HCT116 (cell line): ENCODE results near the gene NAA11. TPM values are rescaled to one million over a fixed set of nuclear protein-coding genes. Genes with fewer than 3 reads are reported as not detected.

Experiments
- ATAC-seq: fragments of 200-7000 bp; cut with Tn5 transposase; 2 replicates; pipeline ENCODE4 v1.9.1; 2020; ENCODE audit warnings: mild to moderate bottlenecking, moderate library complexity
- BruUV-seq: library from RNA; stranded (reverse); fragments of 400-500 nt; replicated peaks from 2 replicates; lab custom pipeline; 2021; lab: Mats Ljungman, UMichigan
- CTCF ChIA-PET: fragments of 300-600 bp; sonication (Branson Sonifier 250); formaldehyde crosslinking; loops from one replicate; lab custom pipeline; 2021; ENCODE audit warnings: antibody characterized with exemption; lab: Charles Lee
- POLR2A ChIA-PET: fragments of 300-600, 350-600 bp; sonication (Branson Sonifier 250); formaldehyde crosslinking; loops from one replicate; lab custom pipeline; 2021; ENCODE audit warnings: antibody characterized with exemption; lab: Charles Lee
- RAD21 ChIA-PET, 2 experiments: fragments of 300-600 bp; sonication (Branson Sonifier 250); formaldehyde crosslinking; loops; one replicate each; lab custom pipeline; 2023; ENCODE audit warnings: low total read pairs in 2 of 2; ENCODE audit not compliant: uncharacterized antibody in 2 of 2, unreplicated experiment in 2 of 2, low non-redundant PET in 1 of 2; lab: Charles Lee
- DNase-seq: peaks from one replicate; pipeline ENCODE4 v3.0.0-alpha.2; 2010; ENCODE audit warnings: low read depth, low spot score
- H2AFZ ChIP-seq: fragments of 200-600 bp; shearing (Covaris generic), sonication (generic); 2 replicates; pipeline ENCODE4 v1.6.1; 2017; ENCODE audit warnings: low read depth, mixed run types, mixed read lengths, antibody characterized with exemption, low read length; ENCODE audit not compliant: poor library complexity, severe bottlenecking
- H3K27ac ChIP-seq: 2 replicates; pipeline ENCODE4 v1.5.1; 2012; ENCODE audit warnings: low read depth, low read length
- H3K27me3 ChIP-seq: fragments of 200-600 bp; sonication (generic); 2 replicates; pipeline ENCODE4 v1.6.1; 2016; ENCODE audit warnings: mixed run types, low read length, mixed read lengths; ENCODE audit not compliant: insufficient read depth
- H3K36me3 ChIP-seq, 2 experiments: fragments of 200-500 bp in 1 of 2; fragments of 200-600 bp in 1 of 2; sonication (Bioruptor generic) in 1 of 2; sonication (generic) in 1 of 2; 2 replicates each; pipeline versions ENCODE4 v1.5.1 to v1.6.1; 2014 to 2016; ENCODE audit warnings: low read length in 2 of 2, inconsistent platforms in 1 of 2, mixed read lengths in 1 of 2, mixed run types in 1 of 2; ENCODE audit not compliant: insufficient read depth in 2 of 2, control insufficient read depth in 1 of 2
- H3K4me1 ChIP-seq, 2 experiments: fragments of 200-600 bp in 1 of 2; sonication (generic) in 1 of 2; 2 replicates each; pipeline versions ENCODE4 v1.5.1 to v1.6.1; 2012 to 2017; ENCODE audit warnings: low read length in 2 of 2, inconsistent platforms in 1 of 2, mild to moderate bottlenecking in 1 of 2, mixed read lengths in 1 of 2, mixed run types in 1 of 2, moderate library complexity in 1 of 2; ENCODE audit not compliant: insufficient read depth in 2 of 2, control insufficient read depth in 1 of 2
- H3K4me2 ChIP-seq: fragments of 200-600 bp; sonication (generic); 2 replicates; pipeline ENCODE4 v1.6.1; 2017; ENCODE audit warnings: mixed run types, low read length, mixed read lengths
- H3K4me3 ChIP-seq, 2 experiments: fragments of 200-600 bp in 1 of 2; sonication (generic) in 1 of 2; replicated peaks in 1 of 2; 2 replicates each; pipeline ENCODE4 v1.5.1; 2011 to 2016; ENCODE audit warnings: low read length in 2 of 2, control low read depth in 1 of 2, low read depth in 1 of 2, mild to moderate bottlenecking in 1 of 2, mixed read lengths in 1 of 2, mixed run types in 1 of 2
- H3K79me2 ChIP-seq: fragments of 200-600 bp; sonication (generic); 2 replicates; pipeline ENCODE4 v1.6.1; 2017; ENCODE audit warnings: mild to moderate bottlenecking, mixed run types, low read length, moderate library complexity, mixed read lengths; ENCODE audit not compliant: insufficient read depth
- H3K9ac ChIP-seq: fragments of 200-600 bp; sonication (generic); 2 replicates; pipeline ENCODE4 v1.6.1; 2016; ENCODE audit warnings: low read length, mixed read lengths
- H3K9me2 ChIP-seq: fragments of 200-600 bp; sonication (generic), shearing (Covaris generic); 2 replicates; pipeline ENCODE4 v1.6.1; 2017; ENCODE audit warnings: mixed run types, mild to moderate bottlenecking, moderate library complexity; ENCODE audit not compliant: insufficient read depth
- H3K9me3 ChIP-seq, 2 experiments: fragments of 200-500 bp in 1 of 2; fragments of 200-600 bp in 1 of 2; sonication (Bioruptor generic) in 1 of 2; sonication (generic) in 1 of 2; 2 replicates each; pipeline ENCODE4 v1.6.1; 2014 to 2017; ENCODE audit warnings: low read length in 2 of 2, mixed read lengths in 2 of 2, inconsistent platforms in 1 of 2, low read depth in 1 of 2, mild to moderate bottlenecking in 1 of 2, mixed run types in 1 of 2, moderate library complexity in 1 of 2; ENCODE audit not compliant: control insufficient read depth in 1 of 2, insufficient read depth in 1 of 2
- H4K20me1 ChIP-seq: fragments of 200-600 bp; sonication (generic), shearing (Covaris generic); 2 replicates; pipeline ENCODE4 v1.6.1; 2017; ENCODE audit warnings: mixed run types, mild to moderate bottlenecking, moderate library complexity; ENCODE audit not compliant: insufficient read depth
- ATF3 ChIP-seq: IDR thresholded peaks from 2 replicates; pipeline ENCODE4 v1.6.1; 2012
- CBX3 ChIP-seq: IDR thresholded peaks from 2 replicates; pipeline ENCODE4 v1.6.1; 2012; ENCODE audit warnings: low read depth
- CEBPB ChIP-seq: IDR thresholded peaks from 2 replicates; pipeline ENCODE4 v1.6.1; 2012; ENCODE audit warnings: low read depth
- CTCF ChIP-seq, 3 experiments: fragments of 200-600 bp in 1 of 3; sonication (generic) in 1 of 3; IDR thresholded peaks in 2 of 3; conservative IDR thresholded peaks in 1 of 3; 2 replicates each; pipeline ENCODE4 v1.5.1; 2012 to 2017; ENCODE audit warnings: low read depth in 2 of 3, low read length in 2 of 3, antibody characterized with exemption in 1 of 3, borderline replicate concordance in 1 of 3, control low read depth in 1 of 3, mild to moderate bottlenecking in 1 of 3, mixed read lengths in 1 of 3, mixed run types in 1 of 3, moderate library complexity in 1 of 3; ENCODE audit not compliant: insufficient read depth in 1 of 3
- EGR1 ChIP-seq: IDR thresholded peaks from 2 replicates; pipeline ENCODE4 v1.6.1; 2012; ENCODE audit warnings: low read depth
- ELF1 ChIP-seq: IDR thresholded peaks from 2 replicates; pipeline ENCODE4 v1.6.1; 2012; ENCODE audit warnings: low read depth, borderline replicate concordance
- EZH2 ChIP-seq: fragments of 200-600 bp; sonication (generic); IDR thresholded peaks from 2 replicates; pipeline ENCODE4 v1.6.1; 2017; ENCODE audit warnings: antibody characterized with exemption, mixed run types
- FOSL1 ChIP-seq: IDR thresholded peaks from 2 replicates; pipeline ENCODE4 v1.6.1; 2012; ENCODE audit warnings: low read depth
- MAX ChIP-seq: IDR thresholded peaks from 2 replicates; pipeline ENCODE4 v1.6.1; 2012
- POLR2A ChIP-seq: IDR thresholded peaks from 2 replicates; pipeline ENCODE4 v1.7.0; 2011; ENCODE audit warnings: borderline replicate concordance; ENCODE audit not compliant: insufficient read depth, insufficient read length; ENCODE audit errors: extremely low read depth
- POLR2AphosphoS5 ChIP-seq: IDR thresholded peaks from 2 replicates; pipeline ENCODE4 v1.6.1; 2011; ENCODE audit warnings: mild to moderate bottlenecking, low read depth, low read length, moderate library complexity
- RAD21 ChIP-seq: IDR thresholded peaks from 2 replicates; pipeline ENCODE4 v1.6.1; 2012; ENCODE audit warnings: low read depth, mild to moderate bottlenecking
- REST ChIP-seq: IDR thresholded peaks from 2 replicates; pipeline ENCODE4 v1.6.1; 2012; ENCODE audit warnings: low read depth
- SIN3A ChIP-seq: IDR thresholded peaks from 2 replicates; pipeline ENCODE4 v1.6.1; 2012; ENCODE audit warnings: low read depth
- SP1 ChIP-seq: IDR thresholded peaks from 2 replicates; pipeline ENCODE4 v1.6.1; 2012; ENCODE audit warnings: low read depth
- SRF ChIP-seq: IDR thresholded peaks from 2 replicates; pipeline ENCODE4 v1.6.1; 2012; ENCODE audit warnings: low read depth
- ZFX ChIP-seq: fragments of 450-650 bp; IDR thresholded peaks from 2 replicates; pipeline ENCODE4 v1.6.1; 2017
- ZNF274 ChIP-seq: fragments of 200-500 bp; sonication (Bioruptor generic); IDR thresholded peaks from 2 replicates; pipeline ENCODE4 v1.6.1; 2014; ENCODE audit warnings: mild to moderate bottlenecking, low read depth, low read length, inconsistent platforms
- intact Hi-C: fragments of 100-400 bp; cut with micrococcal nuclease; formaldehyde crosslinking; loops from 2 replicates; pipeline ENCODE4 v1.10.0; 2022
- total RNA-seq: library from RNA; stranded (reverse); gene quantifications from one replicate; pipeline ENCODE4 v1.2.1, GENCODE V29; 2021; ENCODE audit not compliant: unreplicated experiment

Gene NAA11
- total RNA-seq, 1 experiment from 2014 or later = not detected

- intact Hi-C loops = no loop called here
Observed at GRCh38 chr4:79358438-79358837, 32.6 kb upstream of the NAA11 start.

GRCh38 chr4:79357365-79357764 is 31.5 kb upstream of the NAA11 start:
- ChIA-PET POLR2A (no interaction called here), CTCF (no interaction called here), RAD21 (no interaction called here)
- Histone ChIP-seq H3K4me2 (no peak overlapping the region), H3K79me2 (no peaks in the 10 kb centered on the region), H3K36me3 (no peaks in the 10 kb centered on the region), H3K4me3 (no peak overlapping the region), H3K27ac (no peak overlapping the region), H3K27me3 (no peaks in the 10 kb centered on the region; the same call in 1 of the 2 replicates), H3K9me2 (no peaks in the 10 kb centered on the region), H2AFZ (no peak overlapping the region), H3K9ac (no peak overlapping the region), H4K20me1 (no peaks in the 10 kb centered on the region), H3K9me3 (no peaks in the 10 kb centered on the region), H3K4me1 (no peaks in the 10 kb centered on the region)
- BruUV-seq = no TSS peak
- no peak for DNase-seq
- intact Hi-C loops = no loop called here
- no peak for ATAC-seq
- no peak for TF ChIP-seq CEBPB
- TF ChIP-seq REST = no peak
- TF ChIP-seq SIN3A = no peak
- no peak for TF ChIP-seq RAD21
- TF ChIP-seq EGR1 = no peak
- TF ChIP-seq EZH2 = no peak
- no peak for TF ChIP-seq ATF3
- no peak for TF ChIP-seq ZFX
- no peak for TF ChIP-seq CBX3
- TF ChIP-seq CTCF (IDR thresholded peaks at IDR 0.05 in 2 of 3, conservative IDR thresholded peaks at IDR 0.05 in 1 of 3; ENCODE audit: borderline replicate concordance in 1 of 3, insufficient read depth in 1 of 3, low read depth in 2 of 3, low read length in 2 of 3) = no peak
- no peak for TF ChIP-seq SP1
- TF ChIP-seq FOSL1 = no peak
- no peak for TF ChIP-seq MAX
- no peak for TF ChIP-seq SRF
- no peak for TF ChIP-seq ZNF274
- TF ChIP-seq POLR2AphosphoS5 = no peak

More at GRCh38 chr4:79358438-79358837, 32.6 kb upstream of the NAA11 start:
- Histone ChIP-seq H3K36me3 (no peaks in the 10 kb centered on the region), H3K9ac (no peak overlapping the region), H2AFZ (no peak overlapping the region)
- TF ChIP-seq SIN3A = no peak
- TF ChIP-seq ELF1 = no peak
- no peak for TF ChIP-seq POLR2AphosphoS5
- no peak for TF ChIP-seq POLR2A
- TF ChIP-seq EGR1 = no peak
- TF ChIP-seq, all 23 proteins: peak for 0
- Histone ChIP-seq H3K4me3 (no peak overlapping the region), H3K4me2 (no peak overlapping the region), H3K27me3 (no peaks in the 10 kb centered on the region; the same call in 1 of the 2 replicates), H3K4me1 (no peaks in the 10 kb centered on the region), H4K20me1 (no peaks in the 10 kb centered on the region), H3K79me2 (no peaks in the 10 kb centered on the region), H3K27ac (no peak overlapping the region), H3K9me3 (no peaks in the 10 kb centered on the region), H3K9me2 (no peaks in the 10 kb centered on the region)
- no peak for ATAC-seq
- POLR2A ChIA-PET = no interaction called here
- CTCF ChIA-PET = no interaction called here
- DNase-seq = no peak
- no TSS peak for BruUV-seq
- RAD21 ChIA-PET = no interaction called here
